Ovary (tissue), 3 donors: ENCODE measurements around the gene RBPJL.

Experiments
- POLR2A ChIP-seq: fragments of 450-650 bp; IDR thresholded peaks from one replicate; pipeline ENCODE4 v1.6.1; 2017; ENCODE audit warnings: antibody characterized with exemption, mild to moderate bottlenecking, moderate library complexity
- TF ChIP-seq, protein P1 (sequence below), 3 donors: fragments of 450-650 bp in 2 of 3; fragments of 200-600 bp in 1 of 3; IDR thresholded peaks; one replicate each; pipeline versions ENCODE4 v1.5.1 to v1.8.0; 2016 to 2022; ENCODE audit warnings: antibody characterized with exemption in 3 of 3, mild to moderate bottlenecking in 1 of 3
- donor health status: DM: no; HTN: no; CAD: no.

DNA sequence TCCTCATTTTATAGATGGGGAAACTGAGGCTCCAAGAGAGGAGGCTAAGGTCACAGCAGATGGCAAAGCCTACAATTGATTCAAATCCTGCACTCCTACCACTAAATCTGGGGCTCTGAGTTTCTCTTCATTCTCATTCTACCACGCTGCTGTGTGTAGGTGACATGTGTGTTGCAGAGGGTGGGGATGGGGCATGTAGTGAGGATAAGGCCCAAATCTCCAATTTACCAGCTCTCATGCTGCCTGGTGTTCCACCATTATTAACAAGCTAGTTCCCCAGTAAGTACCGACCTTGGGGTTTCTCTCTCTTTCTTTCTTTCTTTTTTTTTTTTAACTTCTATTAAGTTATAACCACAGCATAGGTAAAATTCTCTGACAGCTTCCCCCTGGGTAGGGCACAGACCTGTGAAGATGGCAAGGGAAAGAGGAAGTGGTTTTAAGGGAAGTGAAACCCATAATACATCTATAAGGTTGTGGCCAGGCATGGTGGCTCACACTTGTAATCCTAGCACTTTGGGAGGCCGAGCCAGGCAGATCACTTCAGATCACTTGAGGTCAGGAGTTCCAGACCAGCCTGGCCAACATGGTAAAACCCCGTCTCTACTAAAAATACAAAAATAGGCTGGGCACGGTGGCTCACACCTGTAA, 14.4 kb downstream of the RBPJL start:
- TF ChIP-seq, protein P1, sequence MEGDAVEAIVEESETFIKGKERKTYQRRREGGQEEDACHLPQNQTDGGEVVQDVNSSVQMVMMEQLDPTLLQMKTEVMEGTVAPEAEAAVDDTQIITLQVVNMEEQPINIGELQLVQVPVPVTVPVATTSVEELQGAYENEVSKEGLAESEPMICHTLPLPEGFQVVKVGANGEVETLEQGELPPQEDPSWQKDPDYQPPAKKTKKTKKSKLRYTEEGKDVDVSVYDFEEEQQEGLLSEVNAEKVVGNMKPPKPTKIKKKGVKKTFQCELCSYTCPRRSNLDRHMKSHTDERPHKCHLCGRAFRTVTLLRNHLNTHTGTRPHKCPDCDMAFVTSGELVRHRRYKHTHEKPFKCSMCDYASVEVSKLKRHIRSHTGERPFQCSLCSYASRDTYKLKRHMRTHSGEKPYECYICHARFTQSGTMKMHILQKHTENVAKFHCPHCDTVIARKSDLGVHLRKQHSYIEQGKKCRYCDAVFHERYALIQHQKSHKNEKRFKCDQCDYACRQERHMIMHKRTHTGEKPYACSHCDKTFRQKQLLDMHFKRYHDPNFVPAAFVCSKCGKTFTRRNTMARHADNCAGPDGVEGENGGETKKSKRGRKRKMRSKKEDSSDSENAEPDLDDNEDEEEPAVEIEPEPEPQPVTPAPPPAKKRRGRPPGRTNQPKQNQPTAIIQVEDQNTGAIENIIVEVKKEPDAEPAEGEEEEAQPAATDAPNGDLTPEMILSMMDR (IDR thresholded peaks at IDR 0.05): no peak
- no peak for TF ChIP-seq POLR2A
